Psoas muscle (tissue), 8 donors: ENCODE measurements around the gene NLGN4X. TPM values are rescaled to one million over a fixed set of nuclear protein-coding genes. Genes with fewer than 3 reads are reported as not detected.
"Not testable (repeated sequence)": the region's sequence is repeated elsewhere in the genome, so short reads cannot be mapped to it uniquely, and the experiment has no call there.

Source experiments
- ATAC-seq, 4 donors: fragments of 200-7000 bp; cut with Tn5 transposase; one replicate each; pipeline ENCODE4 v1.9.1; 2020; ENCODE audit warnings: moderate library complexity in 3 of 4, mild to moderate bottlenecking in 2 of 4
- DNase-seq, 2 donors: peaks; one replicate each; pipeline ENCODE4 v3.0.0-alpha.2; 2020
- H3K27ac ChIP-seq: fragments of 200-600 bp; one replicate; pipeline ENCODE4 v1.8.0; 2022
- H3K27me3 ChIP-seq, 3 donors: fragments of 200-600 bp in 1 of 3; one replicate each; pipeline versions ENCODE4 v1.6.1 to v1.8.0; 2013 to 2022; ENCODE audit warnings: low read length in 2 of 3, mild to moderate bottlenecking in 2 of 3, moderate library complexity in 1 of 3; ENCODE audit not compliant: insufficient read depth in 3 of 3
- H3K36me3 ChIP-seq, 2 donors: fragments of 200-600 bp in 1 of 2; one replicate each; pipeline versions ENCODE4 v1.6.1 to v1.8.0; 2013 to 2022; ENCODE audit warnings: low read depth in 1 of 2, mild to moderate bottlenecking in 1 of 2, moderate library complexity in 1 of 2; ENCODE audit not compliant: insufficient read depth in 1 of 2
- H3K4me1 ChIP-seq: fragments of 200-600 bp; one replicate; pipeline ENCODE4 v1.8.0; 2022
- H3K4me3 ChIP-seq: fragments of 200-600 bp; one replicate; pipeline ENCODE4 v1.8.0; 2022; ENCODE audit warnings: mild to moderate bottlenecking
- H3K9me3 ChIP-seq: fragments of 200-600 bp; one replicate; pipeline ENCODE4 v1.8.0; 2022
- CTCF ChIP-seq: fragments of 200-600 bp; IDR thresholded peaks from one replicate; pipeline ENCODE4 v1.8.0; 2022; ENCODE audit warnings: antibody characterized with exemption
- WGBS, 3 donors: extraction: QIAGEN DNeasy Blood & Tissue Kit; methylation state at CpG; one replicate each; pipeline versions ENCODE4 v1.1.6 to v1.1.7; 2013; 5-methylcytosine and 5-hydroxymethylcytosine counted together
- intact Hi-C, 2 donors: fragments of 100-400 bp; cut with DNase I; formaldehyde crosslinking; loops; one replicate each; pipeline versions ENCODE4 v1.11.0 to v1.14.2; 2022
- polyA plus RNA-seq, 3 donors: library from polyadenylated mRNA; stranded (reverse); fragments of 200-250 nt; gene quantifications; one replicate each; pipeline ENCODE4 v1.2.3, GENCODE V29; 2013
- total RNA-seq, 4 donors: library from RNA; stranded (reverse); fragmentation: NEBNext Ultra II Directional in 2 of 4; extraction: Animal tissue kit (Norgen Biotek cat#: 25700) in 2 of 4; gene quantifications; one replicate each; pipeline versions ENCODE4 v1.2.1 to v1.2.4, GENCODE V29; 2021 to 2023
- donor health status: healthy with polysubstance abuse.
- donor health status: DM: no; HTN: no; CAD: no; lungs with moderate emphysema.
- donor health status: Bipolar disorder and iron deficiency.
- donor health status: healthy.
- donor health status: DM: yes; HTN: yes; CAD: no.
- donor health status: DM: no; HTN: no; CAD: no.
- donor health status: DM: no; HTN: no; CAD: no.
- donor health status: DM: yes; HTN: yes; CAD: no.

Gene NLGN4X
- total and polyA plus RNA-seq, 7 donors, result 0.05 to 0.59 (median 0.13) TPM

- H3K27me3 ChIP-seq, result no peaks in the 10 kb centered on the region
- H3K4me1 ChIP-seq, result no peaks in the 10 kb centered on the region
- intact Hi-C loops, result no loop called here
- 48 to 100% (median 58%) methylated on average over 1 of the region's 1 CpG for WGBS, 3 donors
- no peak overlapping the region for H3K4me3 ChIP-seq
- no peak for TF ChIP-seq CTCF
- no peak for ATAC-seq
- no peaks in the 10 kb centered on the region for H3K36me3 ChIP-seq
- DNase-seq, result no peak
- H3K27ac ChIP-seq, result no peak overlapping the region
- no peaks in the 10 kb centered on the region for H3K9me3 ChIP-seq
These were observed 312.9 kb downstream of the NLGN4X start for GRCh38 chrX:5915783-5916182.

- no peak for TF ChIP-seq CTCF
- Histone ChIP-seq H3K27me3 (no peaks in the 10 kb centered on the region), H3K9me3 (no peaks in the 10 kb centered on the region), H3K4me1 (no peaks in the 10 kb centered on the region), H3K4me3 (no peak overlapping the region), H3K27ac (no peak overlapping the region), H3K36me3 (no peaks in the 10 kb centered on the region)
- 27 to 45% (median 39%) methylated on average over 6 of the region's 6 CpGs for WGBS, 3 donors
- ATAC-seq (no peak), DNase-seq (no peak)
- intact Hi-C loops, result no loop called here
These were observed 321.5 kb downstream of the NLGN4X start for GRCh38 chrX:5907207-5907606.

DNA sequence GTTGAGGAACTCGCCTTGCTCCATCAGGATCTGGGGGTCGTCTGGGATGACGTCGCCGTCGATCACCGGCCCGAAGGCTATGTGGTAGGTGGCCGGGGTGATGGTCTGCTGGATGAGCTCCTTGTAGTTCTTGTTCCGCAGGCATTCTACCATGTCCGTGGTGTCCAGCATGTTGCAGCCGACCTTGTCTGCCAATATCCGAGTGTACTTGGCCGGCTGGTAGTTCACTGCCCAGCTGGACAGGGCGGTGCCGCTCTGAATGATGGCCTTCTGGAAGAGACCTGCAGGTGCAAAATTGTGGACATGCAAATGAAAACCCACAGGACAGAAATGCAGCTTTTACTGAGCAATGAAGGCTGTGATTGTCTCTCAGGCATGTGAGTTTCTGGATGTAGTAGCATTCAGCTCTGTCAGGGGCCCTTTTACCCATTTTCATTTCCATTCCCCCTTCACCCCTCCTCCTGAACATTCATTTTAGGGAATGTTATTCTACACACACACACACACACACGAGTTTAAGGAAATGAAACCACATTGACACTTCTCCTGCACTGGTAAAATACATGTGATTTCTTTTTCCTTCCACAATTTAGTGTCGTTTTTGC lies 325.0 kb downstream of the NLGN4X start:
- H3K36me3 ChIP-seq, H3K4me1 ChIP-seq, H3K27ac ChIP-seq, ATAC-seq, H3K9me3 ChIP-seq, H3K4me3 ChIP-seq, intact Hi-C loops, DNase-seq, H3K27me3 ChIP-seq: not testable (repeated sequence)
- 88 to 91% (median 89%) methylated on average over 10 to 17 of the region's 18 CpGs for WGBS, 3 donors

DNA sequence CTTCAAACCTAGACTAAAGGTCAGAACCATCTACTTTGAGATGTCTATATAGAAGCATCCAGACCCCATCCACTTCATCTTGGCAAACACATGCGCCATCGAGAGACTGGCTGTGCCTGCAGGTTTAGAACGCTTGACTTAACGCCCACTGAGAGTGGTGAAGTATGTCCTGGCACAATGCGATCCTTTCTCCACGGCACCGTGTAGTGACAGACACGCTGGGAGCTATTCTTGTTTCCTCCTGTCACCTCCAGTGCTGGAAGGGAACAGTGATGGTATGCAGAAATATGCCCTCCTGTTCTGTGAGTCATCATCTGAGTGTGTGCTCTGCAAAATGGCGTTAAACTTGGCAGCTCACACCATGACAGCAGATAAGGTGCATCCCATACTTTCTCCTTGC lies 330.2 kb downstream of the NLGN4X start:
- intact Hi-C loops, result no loop called here
- WGBS, 3 donors, result 86 to 92% (median 87%) methylated on average over 9 of the region's 9 CpGs
- no peak for ATAC-seq

GRCh38 chrX:5891378-5891777 lies 337.3 kb downstream of the NLGN4X start:
- TF ChIP-seq CTCF, result no peak
- intact Hi-C loops, result no loop called here

More for the DNA sequence above, 330.2 kb downstream of the NLGN4X start:
- Histone ChIP-seq H3K27me3 (no peaks in the 10 kb centered on the region), H3K4me3 (no peak overlapping the region), H3K36me3 (no peaks in the 10 kb centered on the region), H3K27ac (no peak overlapping the region), H3K4me1 (no peaks in the 10 kb centered on the region), H3K9me3 (no peaks in the 10 kb centered on the region)
- no peak for TF ChIP-seq CTCF
- no peak for DNase-seq

More at GRCh38 chrX:5891378-5891777, 337.3 kb downstream of the NLGN4X start:
- no peaks in the 10 kb centered on the region for H3K36me3 ChIP-seq
- H3K27me3 ChIP-seq, result no peaks in the 10 kb centered on the region
- H3K4me1 ChIP-seq, result no peaks in the 10 kb centered on the region
- no peaks in the 10 kb centered on the region for H3K9me3 ChIP-seq
- 63 to 76% (median 70%) methylated on average over 5 of the region's 5 CpGs for WGBS, 3 donors
- ATAC-seq (no peak), DNase-seq (no peak)
- H3K4me3 ChIP-seq, result no peak overlapping the region
- H3K27ac ChIP-seq, result no peak overlapping the region
